Thyroid gland (tissue), 4 donors: ENCODE data around the gene ENKD1.

Experiments used
- CTCF ChIP-seq, 6 experiments: fragments of 200-600 bp in 3 of 6; fragments of 450-650 bp in 3 of 6; sonication (generic) in 3 of 6; IDR thresholded peaks; one replicate each; pipeline ENCODE4 v1.5.1; 2016 to 2019; ENCODE audit warnings: antibody characterized with exemption in 6 of 6, mild to moderate bottlenecking in 2 of 6, inconsistent platforms in 1 of 6, moderate library complexity in 1 of 6
- POLR2A ChIP-seq, 2 donors: fragments of 450-650 bp; IDR thresholded peaks; one replicate each; pipeline ENCODE4 v1.6.1; 2017; ENCODE audit warnings: antibody characterized with exemption in 2 of 2, mild to moderate bottlenecking in 2 of 2, moderate library complexity in 1 of 2

- no peak for TF ChIP-seq CTCF (IDR thresholded peaks at IDR 0.05)
- TF ChIP-seq POLR2A (IDR thresholded peaks at IDR 0.05): no peak
Measured at GRCh38 chr16:67637625-67638024, 28.9 kb downstream of the ENKD1 start.
